MCF 10A (cell line): ENCODE measurements around the gene ALDH4A1. TPM values are rescaled to one million over a fixed set of nuclear protein-coding genes. Genes with fewer than 3 reads are reported as not detected.

ENCODE experiments used
- BruUV-seq: library from RNA; stranded (reverse); fragments of 400-500 nt; replicated peaks from 2 replicates; lab custom pipeline; 2021; lab: Mats Ljungman, UMichigan
- CTCF ChIA-PET: fragments of 300-600 bp; sonication (Branson Sonifier 250); formaldehyde crosslinking; extraction: SDS; loops from one replicate; lab custom pipeline; 2021; ENCODE audit warnings: antibody characterized with exemption, inconsistent platforms; lab: Yijun Ruan, JAX
- POLR2A ChIA-PET: fragments of 300-600, 350-650 bp; sonication (Branson Sonifier 250); formaldehyde crosslinking; extraction: SDS; loops from one replicate; lab custom pipeline; 2020; ENCODE audit warnings: antibody characterized with exemption, inconsistent platforms; lab: Yijun Ruan, JAX
- DNase-seq: peaks from one replicate; pipeline ENCODE4 v3.0.0-alpha.2; 2018; ENCODE audit not compliant: unreplicated experiment
- H3K27ac Mint-ChIP-seq: one replicate; pipeline ENCODE4 v1.8.0; 2022; ENCODE audit warnings: mild to moderate bottlenecking, low read depth, mixed read lengths; ENCODE audit not compliant: unreplicated experiment
- H3K27me3 Mint-ChIP-seq: one replicate; pipeline ENCODE4 v1.8.0; 2022; ENCODE audit warnings: mixed read lengths; ENCODE audit not compliant: insufficient read depth, unreplicated experiment
- H3K36me3 Mint-ChIP-seq: one replicate; pipeline ENCODE4 v1.8.0; 2022; ENCODE audit warnings: mild to moderate bottlenecking, moderate library complexity, mixed read lengths; ENCODE audit not compliant: insufficient read depth, unreplicated experiment
- H3K4me1 Mint-ChIP-seq: one replicate; pipeline ENCODE4 v1.8.0; 2022; ENCODE audit warnings: mixed read lengths; ENCODE audit not compliant: insufficient read depth, unreplicated experiment
- H3K4me3 Mint-ChIP-seq: one replicate; pipeline ENCODE4 v1.8.0; 2022; ENCODE audit warnings: mild to moderate bottlenecking, moderate library complexity, mixed read lengths; ENCODE audit not compliant: unreplicated experiment
- H3K9me3 Mint-ChIP-seq: one replicate; pipeline ENCODE4 v1.8.0; 2022; ENCODE audit warnings: mixed read lengths; ENCODE audit not compliant: unreplicated experiment
- intact Hi-C: fragments of 100-400 bp; cut with micrococcal nuclease; formaldehyde crosslinking; loops from 2 replicates; pipeline ENCODE4 v1.14.1; 2022
- total RNA-seq: library from RNA; stranded (reverse); gene quantifications from 2 replicates; pipeline ENCODE4 v1.2.3, GENCODE V29; 2022
- TF ChIP-seq, protein P1 (sequence below): fragments of 200-600 bp; IDR thresholded peaks from one replicate; pipeline ENCODE4 v1.8.0; 2022; ENCODE audit warnings: antibody characterized with exemption, mild to moderate bottlenecking; ENCODE audit not compliant: unreplicated experiment

Gene ALDH4A1
- total RNA-seq, 1 experiment from 2014 or later: 6.3 TPM

DNA sequence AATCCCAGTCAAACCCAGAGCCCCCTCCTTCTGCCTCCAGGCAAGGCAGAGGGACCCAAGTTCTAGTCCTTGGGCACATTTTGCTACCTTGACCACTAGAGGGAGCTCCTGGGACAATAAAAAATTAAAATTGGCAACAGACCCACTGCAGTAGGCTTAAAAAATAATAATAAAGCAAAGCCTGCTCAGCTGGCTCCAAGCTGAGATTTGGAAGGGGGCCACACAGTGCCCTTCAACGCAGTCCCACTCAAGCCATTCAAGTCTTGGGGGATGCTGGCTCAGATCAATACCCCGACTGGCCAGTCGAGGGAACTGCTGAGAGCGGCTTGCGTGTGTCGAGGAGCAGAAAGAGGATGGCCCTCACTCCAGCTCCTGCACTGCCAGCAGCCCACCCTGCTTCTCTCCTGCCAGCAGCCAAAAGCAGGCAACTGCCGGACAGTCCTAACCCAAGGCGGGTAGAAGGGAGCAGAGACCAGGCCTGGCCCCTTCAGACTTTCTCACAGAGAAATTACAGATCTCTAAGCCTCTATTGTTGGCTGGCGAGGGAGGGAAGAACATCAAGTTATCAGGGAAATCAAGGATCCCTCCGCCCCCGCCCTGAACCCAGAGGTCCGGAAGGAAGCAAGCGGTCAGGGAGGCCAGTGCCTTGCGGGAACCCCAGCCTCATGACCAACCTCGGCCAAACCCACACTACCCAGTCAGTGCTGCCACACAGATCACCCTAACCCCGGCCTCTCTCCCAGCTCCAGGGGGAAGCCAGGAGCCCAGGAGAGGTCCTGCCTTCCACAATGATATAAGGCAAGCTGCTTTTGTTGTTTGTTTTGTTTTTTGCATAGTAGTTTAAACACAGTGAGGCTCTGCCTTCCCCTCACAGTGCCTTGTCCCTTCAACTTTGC is 4.9 kb upstream of the ALDH4A1 start:
- H3K27ac Mint-ChIP-seq: no peak overlapping the region
- peak; percentile 69 for DNase-seq

DNA sequence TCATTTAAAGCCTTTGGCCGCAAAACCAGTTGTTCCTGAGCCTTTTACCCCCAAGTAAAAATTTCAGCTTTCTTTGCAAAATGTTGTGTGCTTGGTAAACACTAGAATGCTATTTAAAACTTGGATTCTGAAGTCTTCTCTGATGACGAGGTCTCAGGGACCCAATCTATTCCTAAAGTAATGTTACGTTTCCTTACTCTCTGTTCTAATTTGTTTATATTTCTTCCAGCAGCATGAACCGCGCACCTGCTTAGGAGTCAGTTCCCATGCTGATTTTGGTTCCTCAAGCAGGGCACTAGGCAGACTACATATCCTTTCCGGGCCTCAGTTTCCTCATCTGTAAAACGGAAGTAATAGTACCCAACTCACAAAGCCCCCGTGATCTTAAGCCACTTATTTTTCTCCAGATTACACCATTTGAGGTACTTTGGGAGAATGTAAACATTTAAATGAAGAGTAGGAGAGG is 969 bp upstream of the ALDH4A1 start:
- no peak for DNase-seq
- TSS peak; percentile 42 for BruUV-seq
- CTCF ChIA-PET: interaction anchor here (0.6 to 1.8 kb wide), 9 partner anchors 9 to 195 kb away, joined by 3 to 15 read pairs (median 4); no protein-coding TSS in a partner anchor
- POLR2A ChIA-PET: interaction anchor here (0.8 to 4.0 kb wide), 15 partner anchors 12 to 195 kb away, joined by 3 to 30 read pairs (median 6); no protein-coding TSS in a partner anchor
- TF ChIP-seq, protein P1, sequence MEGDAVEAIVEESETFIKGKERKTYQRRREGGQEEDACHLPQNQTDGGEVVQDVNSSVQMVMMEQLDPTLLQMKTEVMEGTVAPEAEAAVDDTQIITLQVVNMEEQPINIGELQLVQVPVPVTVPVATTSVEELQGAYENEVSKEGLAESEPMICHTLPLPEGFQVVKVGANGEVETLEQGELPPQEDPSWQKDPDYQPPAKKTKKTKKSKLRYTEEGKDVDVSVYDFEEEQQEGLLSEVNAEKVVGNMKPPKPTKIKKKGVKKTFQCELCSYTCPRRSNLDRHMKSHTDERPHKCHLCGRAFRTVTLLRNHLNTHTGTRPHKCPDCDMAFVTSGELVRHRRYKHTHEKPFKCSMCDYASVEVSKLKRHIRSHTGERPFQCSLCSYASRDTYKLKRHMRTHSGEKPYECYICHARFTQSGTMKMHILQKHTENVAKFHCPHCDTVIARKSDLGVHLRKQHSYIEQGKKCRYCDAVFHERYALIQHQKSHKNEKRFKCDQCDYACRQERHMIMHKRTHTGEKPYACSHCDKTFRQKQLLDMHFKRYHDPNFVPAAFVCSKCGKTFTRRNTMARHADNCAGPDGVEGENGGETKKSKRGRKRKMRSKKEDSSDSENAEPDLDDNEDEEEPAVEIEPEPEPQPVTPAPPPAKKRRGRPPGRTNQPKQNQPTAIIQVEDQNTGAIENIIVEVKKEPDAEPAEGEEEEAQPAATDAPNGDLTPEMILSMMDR: no peak
- H3K4me3 Mint-ChIP-seq: peak overlapping the region; percentile 88
- intact Hi-C loops: no loop called here
- peaks cover 16% of the 10 kb centered on the region for H3K4me1 Mint-ChIP-seq
- peaks cover 20% of the 10 kb centered on the region for H3K36me3 Mint-ChIP-seq
- H3K27ac Mint-ChIP-seq: no peak overlapping the region
- no peaks in the 10 kb centered on the region for H3K9me3 Mint-ChIP-seq
- no peaks in the 10 kb centered on the region for H3K27me3 Mint-ChIP-seq

More for the DNA sequence above, 4.9 kb upstream of the ALDH4A1 start:
- TSS peak; percentile 13 for BruUV-seq
- Mint-ChIP-seq H3K27me3 (no peaks in the 10 kb centered on the region), H3K4me3 (no peak overlapping the region), H3K36me3 (peaks cover 42% of the 10 kb centered on the region), H3K9me3 (no peaks in the 10 kb centered on the region), H3K4me1 (peaks cover 7% of the 10 kb centered on the region)
- TF ChIP-seq, protein P1: peak; percentile 80
- CTCF ChIA-PET: interaction anchor here (0.6 to 4.2 kb wide), 31 partner anchors 8 to 238 kb away, joined by 3 to 52 read pairs (median 5); no protein-coding TSS in a partner anchor
- intact Hi-C loops: loop anchor here (1.0 kb wide), 2 partner anchors 189 to 206 kb away; no protein-coding TSS in a partner anchor
- POLR2A ChIA-PET: interaction anchor here (0.6 to 3.4 kb wide), 8 partner anchors 47 to 221 kb away, joined by 3 to 17 read pairs (median 4); partner anchors contain the start of gene IFFO2

DNA sequence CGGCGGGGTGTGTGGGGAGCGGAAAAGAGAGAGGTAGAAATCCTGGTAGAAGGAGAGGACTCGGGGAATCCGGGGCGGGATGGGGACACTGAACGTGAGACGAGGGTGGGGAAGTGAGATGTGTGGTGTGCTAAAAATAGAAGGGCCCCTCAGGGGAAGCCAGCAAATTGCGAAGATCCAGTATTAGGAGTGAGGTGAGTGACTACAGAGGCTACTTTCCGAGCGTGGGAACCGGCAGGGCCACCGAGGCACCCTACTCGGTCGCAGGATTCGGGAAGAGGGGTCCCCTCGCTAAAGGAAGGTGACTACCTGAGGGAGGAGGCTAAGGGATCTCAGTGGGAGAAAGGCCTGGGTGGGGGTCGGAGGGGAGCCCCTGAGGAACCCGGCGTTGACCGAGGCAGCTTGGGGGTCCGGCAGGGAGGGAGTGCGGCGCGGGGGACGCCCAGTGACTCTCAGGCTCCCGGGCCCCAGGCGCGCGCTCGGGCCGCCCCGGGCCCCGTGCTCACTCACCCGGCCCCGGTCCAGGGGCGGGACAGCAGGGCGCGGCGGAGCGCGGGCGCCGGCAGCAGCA is 318 bp downstream of the ALDH4A1 start:
- BruUV-seq: no TSS peak
- CTCF ChIA-PET: interaction anchor here (0.7 to 1.8 kb wide), 6 partner anchors 11 to 196 kb away, joined by 3 to 15 read pairs (median 4); no protein-coding TSS in a partner anchor
- intact Hi-C loops: no loop called here
- no peak for DNase-seq
- peaks cover 16% of the 10 kb centered on the region for H3K4me1 Mint-ChIP-seq
- no peaks in the 10 kb centered on the region for H3K9me3 Mint-ChIP-seq
- H3K27me3 Mint-ChIP-seq: no peaks in the 10 kb centered on the region
- H3K4me3 Mint-ChIP-seq: peak overlapping the region; percentile 88
- POLR2A ChIA-PET: interaction anchor here (0.6 to 4.0 kb wide), 16 partner anchors 10 to 252 kb away, joined by 3 to 30 read pairs (median 6); no protein-coding TSS in a partner anchor
- peak overlapping the region; percentile 98 for H3K27ac Mint-ChIP-seq
- TF ChIP-seq, protein P1: no peak
- H3K36me3 Mint-ChIP-seq: peaks cover 12% of the 10 kb centered on the region
